H1 (cell line): ENCODE measurements around the gene FOXN1. TPM values are rescaled to one million over a fixed set of nuclear protein-coding genes. Genes with fewer than 3 reads are reported as not detected.

ENCODE experiments used
- CTCF ChIA-PET: fragments of 300-600 bp; sonication (Branson Sonifier 250); formaldehyde crosslinking; loops from one replicate; lab custom pipeline; 2021; ENCODE audit not compliant: partially characterized antibody; lab: Charles Lee
- POLR2A ChIA-PET: fragments of 300-600 bp; sonication (Branson Sonifier 250); formaldehyde crosslinking; loops from one replicate; lab custom pipeline; 2021; ENCODE audit warnings: inconsistent platforms; ENCODE audit not compliant: partially characterized antibody; lab: Charles Lee
- DNase-seq, 2 experiments: peaks; one replicate each; pipeline versions ENCODE4 v3.0.0 to v3.0.0-alpha.2; 2010 to 2022; ENCODE audit warnings: low spot score in 2 of 2, low read depth in 1 of 2, mixed read lengths in 1 of 2
- FAIRE-seq: peaks from 2 replicates; lab custom pipeline; 2011; peaks lifted over from hg19 to GRCh38; lab: Jason Lieb, UNC
- H2AFZ ChIP-seq: 2 replicates; pipeline ENCODE4 v1.8.1; 2012; ENCODE audit warnings: low read length, inconsistent platforms
- H2AK5ac ChIP-seq: 2 replicates; pipeline ENCODE4 v1.6.1; 2013; ENCODE audit warnings: low read depth, low read length
- H2BK120ac ChIP-seq: replicated peaks from 2 replicates; pipeline ENCODE3; 2013; ENCODE audit warnings: low read depth, low read length, inconsistent platforms
- H2BK12ac ChIP-seq: 2 replicates; pipeline ENCODE4 v1.6.1; 2013; ENCODE audit warnings: low read depth, low read length
- H2BK15ac ChIP-seq: 2 replicates; pipeline ENCODE4 v1.6.1; 2013; ENCODE audit warnings: low read length
- H2BK20ac ChIP-seq: 2 replicates; pipeline ENCODE4 v1.6.1; 2013; ENCODE audit warnings: low read length
- H2BK5ac ChIP-seq: 2 replicates; pipeline ENCODE4 v1.6.1; 2013; ENCODE audit warnings: low read depth, low read length
- H3K14ac ChIP-seq: 2 replicates; pipeline ENCODE4 v1.6.1; 2013; ENCODE audit warnings: inconsistent platforms; ENCODE audit not compliant: insufficient read length
- H3K18ac ChIP-seq: 2 replicates; pipeline ENCODE4 v1.6.1; 2013; ENCODE audit warnings: low read length; ENCODE audit errors: extremely low read depth
- H3K23ac ChIP-seq: 2 replicates; pipeline ENCODE4 v1.6.1; 2013; ENCODE audit warnings: inconsistent platforms; ENCODE audit not compliant: insufficient read length
- H3K23me2 ChIP-seq: 2 replicates; pipeline ENCODE4 v1.6.1; 2013; ENCODE audit warnings: low read depth, low read length
- H3K27ac ChIP-seq: 2 replicates; pipeline ENCODE4 v1.6.1; 2011; ENCODE audit warnings: low read depth, low read length, inconsistent platforms
- H3K27me3 ChIP-seq, 4 experiments: replicated peaks in 1 of 4; 1 replicate in 1 of 4; 2 replicates in 3 of 4; pipeline versions ENCODE4 v1.6.1 to v1.8.1; 2011 to 2013; ENCODE audit warnings: low read length in 3 of 4, mild to moderate bottlenecking in 3 of 4, inconsistent platforms in 2 of 4, mixed read lengths in 2 of 4, moderate library complexity in 1 of 4; ENCODE audit not compliant: control insufficient read depth in 3 of 4, insufficient read depth in 3 of 4; ENCODE audit errors: extremely low read depth in 1 of 4
- H3K36me3 ChIP-seq, 4 experiments: 2 replicates each; pipeline versions ENCODE4 v1.6.1 to v1.8.1; 2011 to 2013; ENCODE audit warnings: mild to moderate bottlenecking in 4 of 4, low read length in 3 of 4, moderate library complexity in 2 of 4, control low read depth in 1 of 4, inconsistent platforms in 1 of 4; ENCODE audit not compliant: insufficient read depth in 4 of 4, control insufficient read depth in 2 of 4
- H3K4ac ChIP-seq: replicated peaks from 2 replicates; pipeline ENCODE3; 2013; ENCODE audit warnings: low read length, low read depth, mixed read lengths, inconsistent platforms; ENCODE audit not compliant: insufficient read length
- H3K4me1 ChIP-seq, 4 experiments: replicated peaks in 1 of 4; 1 replicate in 1 of 4; 2 replicates in 3 of 4; pipeline versions ENCODE4 v1.6.1 to v1.8.1; 2011 to 2013; ENCODE audit warnings: low read length in 3 of 4, inconsistent platforms in 2 of 4, mixed read lengths in 1 of 4; ENCODE audit not compliant: insufficient read depth in 4 of 4, control insufficient read depth in 3 of 4
- H3K4me2 ChIP-seq, 2 experiments: 2 replicates each; pipeline versions ENCODE4 v1.6.1 to v1.8.1; 2011 to 2013; ENCODE audit warnings: low read depth in 2 of 2, low read length in 2 of 2, control low read depth in 1 of 2, inconsistent platforms in 1 of 2, mild to moderate bottlenecking in 1 of 2; ENCODE audit not compliant: insufficient read depth in 1 of 2
- H3K4me3 ChIP-seq, 4 experiments: fragments of 200-600, 300-600 bp in 1 of 4; sonication (generic), shearing (Covaris generic), sonication (Bioruptor Twin) in 1 of 4; 2 replicates each; pipeline versions ENCODE4 v1.5.1 to v1.8.1; 2011 to 2016; ENCODE audit warnings: low read length in 4 of 4, low read depth in 3 of 4, control low read depth in 2 of 4, inconsistent platforms in 2 of 4, mild to moderate bottlenecking in 2 of 4, mixed read lengths in 1 of 4, moderate library complexity in 1 of 4; ENCODE audit not compliant: insufficient read depth in 2 of 4; ENCODE audit errors: extremely low read depth in 1 of 4
- H3K56ac ChIP-seq: replicated peaks from 2 replicates; pipeline ENCODE3; 2013; ENCODE audit warnings: low read depth, mild to moderate bottlenecking, mixed read lengths, low read length, inconsistent platforms; ENCODE audit not compliant: insufficient read length
- H3K79me1 ChIP-seq: 2 replicates; pipeline ENCODE4 v1.6.1; 2013; ENCODE audit warnings: low read depth, low read length, control low read depth
- H3K79me2 ChIP-seq, 2 experiments: 2 replicates each; pipeline versions ENCODE4 v1.6.1 to v1.8.1; 2012 to 2013; ENCODE audit warnings: low read length in 2 of 2, mild to moderate bottlenecking in 2 of 2, inconsistent platforms in 1 of 2; ENCODE audit not compliant: insufficient read depth in 2 of 2, control insufficient read depth in 1 of 2
- H3K9ac ChIP-seq, 4 experiments: replicated peaks in 1 of 4; 1 replicate in 1 of 4; 2 replicates in 3 of 4; pipeline versions ENCODE4 v1.6.1 to v1.8.1; 2011 to 2013; ENCODE audit warnings: low read depth in 3 of 4, low read length in 3 of 4, control low read depth in 2 of 4, mild to moderate bottlenecking in 2 of 4, moderate library complexity in 2 of 4, inconsistent platforms in 1 of 4; ENCODE audit errors: extremely low read depth in 1 of 4
- H3K9me3 ChIP-seq, 2 experiments: 2 replicates each; pipeline versions ENCODE4 v1.6.1 to v1.8.1; 2012 to 2013; ENCODE audit warnings: mild to moderate bottlenecking in 2 of 2, moderate library complexity in 2 of 2, control low read depth in 1 of 2, inconsistent platforms in 1 of 2, low read depth in 1 of 2, low read length in 1 of 2, mixed read lengths in 1 of 2; ENCODE audit not compliant: insufficient read depth in 2 of 2
- H4K20me1 ChIP-seq, 2 experiments: replicated peaks in 1 of 2; 2 replicates each; pipeline versions ENCODE3 to v1.8.1; 2011 to 2013; ENCODE audit warnings: inconsistent platforms in 2 of 2, low read length in 2 of 2, mild to moderate bottlenecking in 1 of 2; ENCODE audit not compliant: insufficient read depth in 2 of 2, control insufficient read depth in 1 of 2
- H4K5ac ChIP-seq: 2 replicates; pipeline ENCODE4 v1.6.1; 2013; ENCODE audit warnings: low read length, low read depth, mixed read lengths, inconsistent platforms; ENCODE audit not compliant: insufficient read length
- H4K8ac ChIP-seq: 2 replicates; pipeline ENCODE4 v1.8.0; 2013; ENCODE audit warnings: mild to moderate bottlenecking, moderate library complexity, low read length, inconsistent platforms; ENCODE audit not compliant: insufficient read depth; ENCODE audit errors: extremely low read depth
- H4K91ac ChIP-seq: replicated peaks from 2 replicates; pipeline ENCODE3; 2013; ENCODE audit warnings: low read length, mixed read lengths, inconsistent platforms; ENCODE audit not compliant: insufficient read length
- ASH2L ChIP-seq: fragments of 200-600, 300-600 bp; sonication (generic); IDR thresholded peaks from one replicate; pipeline ENCODE4 v1.7.1; 2017; ENCODE audit warnings: low read length
- CBX5 ChIP-seq: fragments of 300-800, 300-1000 bp; sonication (generic); IDR thresholded peaks from 2 replicates; pipeline ENCODE4 v1.7.1; 2016; ENCODE audit warnings: antibody characterized with exemption, low read length, low read depth
- CBX8 ChIP-seq: fragments of 300-800, 300-1000 bp; sonication (generic); IDR thresholded peaks from 2 replicates; pipeline ENCODE4 v1.7.1; 2016; ENCODE audit warnings: low read depth, low read length, borderline replicate concordance
- CEBPB ChIP-seq: IDR thresholded peaks from 2 replicates; pipeline ENCODE4 v1.6.1; 2012; ENCODE audit warnings: low read depth, low read length
- CTBP2 ChIP-seq: IDR thresholded peaks from 2 replicates; pipeline ENCODE4 v1.7.0; 2011; ENCODE audit warnings: borderline replicate concordance, mild to moderate bottlenecking, moderate library complexity, mixed read lengths, low read length; ENCODE audit not compliant: insufficient read depth, insufficient read length
- HDAC6 ChIP-seq: IDR thresholded peaks from one replicate; pipeline ENCODE4 v1.7.1; 2012; ENCODE audit warnings: low read depth, mild to moderate bottlenecking, inconsistent platforms, low read length, moderate library complexity
- KDM4A ChIP-seq: IDR thresholded peaks from one replicate; pipeline ENCODE4 v1.7.1; 2012; ENCODE audit warnings: low read depth, mild to moderate bottlenecking, moderate library complexity, low read length, inconsistent platforms; ENCODE audit not compliant: severe bottlenecking
- POLR2AphosphoS5 ChIP-seq: IDR thresholded peaks from 2 replicates; pipeline ENCODE4 v1.6.1; 2011; ENCODE audit warnings: low read depth, low read length
- RFX5 ChIP-seq: IDR thresholded peaks from 2 replicates; pipeline ENCODE4 v1.6.1; 2011; ENCODE audit warnings: low read depth, low read length, improper control_type of control experiment, borderline replicate concordance
- TAF7 ChIP-seq: optimal IDR thresholded peaks from 2 replicates; pipeline ENCODE3; 2011; ENCODE audit warnings: low read depth, mild to moderate bottlenecking, inconsistent platforms, low read length, moderate library complexity, borderline replicate concordance
- ZNF274 ChIP-seq: IDR thresholded peaks from 2 replicates; pipeline ENCODE4 v1.7.0; 2012; ENCODE audit warnings: low read length, borderline replicate concordance; ENCODE audit errors: extremely low read depth
- WGBS, 2 experiments: shearing (Covaris generic) in 1 of 2; methylation state at CpG; one replicate each; pipeline versions ENCODE4 v1.1.6 to v1.1.7; 2013 to 2015; ENCODE audit warnings: low lambda C conversion rate in 2 of 2, mixed read lengths in 2 of 2, inconsistent platforms in 1 of 2, low coverage in 1 of 2, missing lambda C conversion rate in 1 of 2; ENCODE audit not compliant: insufficient replicate concordance in 2 of 2, insufficient coverage in 1 of 2, insufficient read length in 1 of 2; ENCODE audit errors: extremely low coverage in 1 of 2, missing lambda C conversion rate in 1 of 2; 5-methylcytosine and 5-hydroxymethylcytosine counted together
- polyA plus RNA-seq, 7 experiments: library from polyadenylated mRNA; depleted of rRNA in 3 of 7; stranded (reverse) in 5 of 7; unstranded in 2 of 7; fragments of >200 nt in 5 of 7; fragments of 200-250 nt in 2 of 7; gene quantifications; 1 replicate in 5 of 7; 2 replicates in 1 of 7; 4 replicates in 1 of 7; pipeline versions ENCODE4 v1.2.1 to v1.2.3, GENCODE V29; 2011 to 2013; ENCODE audit warnings: missing spikeins in 2 of 7, mixed read lengths in 2 of 7
- total RNA-seq: library from RNA; stranded (reverse); fragmentation: NEBNext Ultra II Directional; extraction: Animal tissue kit (Norgen Biotek cat#: 25700); gene quantifications from 2 replicates; pipeline ENCODE4 v1.2.1, GENCODE V29; 2021
- TF ChIP-seq, protein P1 (sequence below), 3 experiments: IDR thresholded peaks; 1 replicate in 2 of 3; 2 replicates in 1 of 3; pipeline versions ENCODE4 v1.5.1 to v1.6.1; 2011; ENCODE audit warnings: low read length in 3 of 3, mild to moderate bottlenecking in 3 of 3, inconsistent platforms in 2 of 3, low read depth in 1 of 3, moderate library complexity in 1 of 3; ENCODE audit not compliant: insufficient read depth in 1 of 3; ENCODE audit errors: control extremely low read depth in 1 of 3

Gene FOXN1
- total and polyA plus RNA-seq, 2 of the 8 experiments (the other 6 are each of a cell fraction or from before 2014, with no cell fraction given), result not detected

DNA sequence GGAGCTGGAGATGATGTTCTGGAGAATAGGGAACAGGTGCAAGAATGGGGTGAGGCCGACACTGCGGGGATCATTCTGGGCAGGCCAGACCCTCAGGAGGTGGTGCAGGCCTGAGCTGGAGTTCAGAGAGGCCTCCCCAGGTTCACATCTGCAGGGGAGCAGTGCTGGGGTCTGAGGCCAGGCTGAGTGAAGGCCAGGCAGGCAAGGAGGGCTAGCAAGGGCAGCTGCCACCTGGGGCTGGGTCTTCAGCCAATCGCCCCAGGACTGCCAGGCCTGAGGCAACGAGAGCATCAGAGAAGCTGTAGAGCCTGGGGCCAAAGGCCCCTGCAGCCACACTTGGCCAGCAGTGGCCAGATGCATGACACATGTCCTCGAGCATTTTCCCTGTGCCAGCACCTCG, 14.5 kb downstream of the FOXN1 start:
- 70% methylated on average over 6 of the region's 6 CpGs; no CpG with 5 or more reads in 1 of the 2 experiments for WGBS, 2 experiments
- TF ChIP-seq CTBP2 (no peak), ASH2L (no peak), HDAC6 (no peak), CEBPB (no peak), POLR2AphosphoS5 (no peak), CBX5 (no peak), TAF7 (no peak), RFX5 (no peak), ZNF274 (no peak), CBX8 (no peak), KDM4A (no peak)
- TF ChIP-seq, protein P1, sequence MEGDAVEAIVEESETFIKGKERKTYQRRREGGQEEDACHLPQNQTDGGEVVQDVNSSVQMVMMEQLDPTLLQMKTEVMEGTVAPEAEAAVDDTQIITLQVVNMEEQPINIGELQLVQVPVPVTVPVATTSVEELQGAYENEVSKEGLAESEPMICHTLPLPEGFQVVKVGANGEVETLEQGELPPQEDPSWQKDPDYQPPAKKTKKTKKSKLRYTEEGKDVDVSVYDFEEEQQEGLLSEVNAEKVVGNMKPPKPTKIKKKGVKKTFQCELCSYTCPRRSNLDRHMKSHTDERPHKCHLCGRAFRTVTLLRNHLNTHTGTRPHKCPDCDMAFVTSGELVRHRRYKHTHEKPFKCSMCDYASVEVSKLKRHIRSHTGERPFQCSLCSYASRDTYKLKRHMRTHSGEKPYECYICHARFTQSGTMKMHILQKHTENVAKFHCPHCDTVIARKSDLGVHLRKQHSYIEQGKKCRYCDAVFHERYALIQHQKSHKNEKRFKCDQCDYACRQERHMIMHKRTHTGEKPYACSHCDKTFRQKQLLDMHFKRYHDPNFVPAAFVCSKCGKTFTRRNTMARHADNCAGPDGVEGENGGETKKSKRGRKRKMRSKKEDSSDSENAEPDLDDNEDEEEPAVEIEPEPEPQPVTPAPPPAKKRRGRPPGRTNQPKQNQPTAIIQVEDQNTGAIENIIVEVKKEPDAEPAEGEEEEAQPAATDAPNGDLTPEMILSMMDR (IDR thresholded peaks at IDR 0.05; ENCODE audit: control extremely low read depth in 1 of 3, insufficient read depth in 1 of 3, low read depth in 1 of 3, low read length in 3 of 3), result no peak

More for the DNA sequence above, 14.5 kb downstream of the FOXN1 start:
- H2BK15ac ChIP-seq, result no peak overlapping the region
- no peak overlapping the region for H3K23ac ChIP-seq
- ChIA-PET CTCF (interaction anchor here (0.9 to 5.0 kb wide), 10 partner anchors 9 to 28 kb away, joined by 3 to 35 read pairs (median 4); no protein-coding TSS in a partner anchor), POLR2A (interaction anchor here (0.9 to 1.3 kb wide), 2 partner anchors 9 to 79 kb away, joined by 3 read pairs; no protein-coding TSS in a partner anchor)
- no peak overlapping the region for H3K56ac ChIP-seq
- H3K9me3 ChIP-seq, result no peaks in the 10 kb centered on the region
- no peak overlapping the region for H3K4me3 ChIP-seq
- H2BK12ac ChIP-seq, result no peak overlapping the region
- no peak overlapping the region for H4K91ac ChIP-seq
- H3K9ac ChIP-seq, result no peak overlapping the region
- H2BK5ac ChIP-seq, result no peak overlapping the region
- no peak overlapping the region for H4K5ac ChIP-seq
- DNase-seq, result no peak
- no peaks in the 10 kb centered on the region for H3K23me2 ChIP-seq
- peaks cover 0 to 15% (median 4%) of the 10 kb centered on the region in 4 experiments; a peak in 3 of 7 replicates for H3K4me1 ChIP-seq
- no peak overlapping the region for H3K4me2 ChIP-seq
- no peaks in the 10 kb centered on the region for H3K27me3 ChIP-seq
- H3K27ac ChIP-seq, result no peak overlapping the region
- H3K18ac ChIP-seq, result no peak overlapping the region
- H3K79me1 ChIP-seq, result no peaks in the 10 kb centered on the region
- H3K36me3 ChIP-seq, result no peaks in the 10 kb centered on the region
- no peak overlapping the region for H4K8ac ChIP-seq
- no peak overlapping the region for H2BK120ac ChIP-seq
- no peak overlapping the region for H2AK5ac ChIP-seq
- no peaks in the 10 kb centered on the region for H4K20me1 ChIP-seq
- no peak overlapping the region for H2BK20ac ChIP-seq
- H3K79me2 ChIP-seq, result no peaks in the 10 kb centered on the region
- no peak for FAIRE-seq
- no peak overlapping the region for H3K4ac ChIP-seq
- no peak overlapping the region for H3K14ac ChIP-seq
- H2AFZ ChIP-seq, result no peak overlapping the region
